Lower leg skin (tissue), 3 donors: ENCODE data around the gene PSD2.

Experiments used
- POLR2A ChIP-seq, 2 donors: fragments of 450-650 bp; IDR thresholded peaks; one replicate each; pipeline ENCODE4 v1.6.1; 2016 to 2017; ENCODE audit warnings: antibody characterized with exemption in 2 of 2, mild to moderate bottlenecking in 1 of 2, moderate library complexity in 1 of 2
- TF ChIP-seq, protein P1 (sequence below), 3 donors: fragments of 450-650 bp; IDR thresholded peaks; one replicate each; pipeline ENCODE4 v1.5.1; 2016; ENCODE audit warnings: antibody characterized with exemption in 3 of 3, mild to moderate bottlenecking in 3 of 3, moderate library complexity in 2 of 3

- TF ChIP-seq, protein P1, sequence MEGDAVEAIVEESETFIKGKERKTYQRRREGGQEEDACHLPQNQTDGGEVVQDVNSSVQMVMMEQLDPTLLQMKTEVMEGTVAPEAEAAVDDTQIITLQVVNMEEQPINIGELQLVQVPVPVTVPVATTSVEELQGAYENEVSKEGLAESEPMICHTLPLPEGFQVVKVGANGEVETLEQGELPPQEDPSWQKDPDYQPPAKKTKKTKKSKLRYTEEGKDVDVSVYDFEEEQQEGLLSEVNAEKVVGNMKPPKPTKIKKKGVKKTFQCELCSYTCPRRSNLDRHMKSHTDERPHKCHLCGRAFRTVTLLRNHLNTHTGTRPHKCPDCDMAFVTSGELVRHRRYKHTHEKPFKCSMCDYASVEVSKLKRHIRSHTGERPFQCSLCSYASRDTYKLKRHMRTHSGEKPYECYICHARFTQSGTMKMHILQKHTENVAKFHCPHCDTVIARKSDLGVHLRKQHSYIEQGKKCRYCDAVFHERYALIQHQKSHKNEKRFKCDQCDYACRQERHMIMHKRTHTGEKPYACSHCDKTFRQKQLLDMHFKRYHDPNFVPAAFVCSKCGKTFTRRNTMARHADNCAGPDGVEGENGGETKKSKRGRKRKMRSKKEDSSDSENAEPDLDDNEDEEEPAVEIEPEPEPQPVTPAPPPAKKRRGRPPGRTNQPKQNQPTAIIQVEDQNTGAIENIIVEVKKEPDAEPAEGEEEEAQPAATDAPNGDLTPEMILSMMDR (IDR thresholded peaks at IDR 0.05) = no peak
- TF ChIP-seq POLR2A (IDR thresholded peaks at IDR 0.05) = no peak
These were observed 19.2 kb downstream of the PSD2 start for GRCh38 chr5:139814704-139815280.
